Measurements from ENCODE around the gene PITPNM1. TPM values are rescaled to one million over a fixed set of nuclear protein-coding genes. Genes with fewer than 3 reads are reported as not detected.

The PITPNM1 gene
- total RNA-seq, 3 donors from 2014 or later (not counting 1 experiment from before 2014, with no cell fraction given): 99.9 to 135 (median 123) TPM

- Histone ChIP-seq H3K4me1 (ENCODE audit: control insufficient read depth, insufficient read depth, low read length) (no peaks in the 10 kb centered on the region), H3K9me3 (ENCODE audit: control insufficient read depth, insufficient read depth, low read length) (no peaks in the 10 kb centered on the region), H3K27me3 (ENCODE audit: control insufficient read depth, insufficient read depth, low read length) (no peaks in the 10 kb centered on the region), H3K4me3 (ENCODE audit: low read length) (no peak overlapping the region), H3K36me3 (ENCODE audit: control insufficient read depth, insufficient read depth, low read length) (no peaks in the 10 kb centered on the region), H3K27ac (ENCODE audit: low read length) (no peak overlapping the region)
- no peaks in the 10 kb centered on the region for H3K36me3 Mint-ChIP-seq
- TF ChIP-seq, protein P1, sequence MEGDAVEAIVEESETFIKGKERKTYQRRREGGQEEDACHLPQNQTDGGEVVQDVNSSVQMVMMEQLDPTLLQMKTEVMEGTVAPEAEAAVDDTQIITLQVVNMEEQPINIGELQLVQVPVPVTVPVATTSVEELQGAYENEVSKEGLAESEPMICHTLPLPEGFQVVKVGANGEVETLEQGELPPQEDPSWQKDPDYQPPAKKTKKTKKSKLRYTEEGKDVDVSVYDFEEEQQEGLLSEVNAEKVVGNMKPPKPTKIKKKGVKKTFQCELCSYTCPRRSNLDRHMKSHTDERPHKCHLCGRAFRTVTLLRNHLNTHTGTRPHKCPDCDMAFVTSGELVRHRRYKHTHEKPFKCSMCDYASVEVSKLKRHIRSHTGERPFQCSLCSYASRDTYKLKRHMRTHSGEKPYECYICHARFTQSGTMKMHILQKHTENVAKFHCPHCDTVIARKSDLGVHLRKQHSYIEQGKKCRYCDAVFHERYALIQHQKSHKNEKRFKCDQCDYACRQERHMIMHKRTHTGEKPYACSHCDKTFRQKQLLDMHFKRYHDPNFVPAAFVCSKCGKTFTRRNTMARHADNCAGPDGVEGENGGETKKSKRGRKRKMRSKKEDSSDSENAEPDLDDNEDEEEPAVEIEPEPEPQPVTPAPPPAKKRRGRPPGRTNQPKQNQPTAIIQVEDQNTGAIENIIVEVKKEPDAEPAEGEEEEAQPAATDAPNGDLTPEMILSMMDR (IDR thresholded peaks at IDR 0.05): no peak
- H3K9me3 Mint-ChIP-seq: no peaks in the 10 kb centered on the region
- peaks cover 0 to 5% of the 10 kb centered on the region in 2 donors for H3K27me3 Mint-ChIP-seq (ENCODE audit: low read depth in 2 of 2)
- no peak overlapping the region for H3K27ac Mint-ChIP-seq
- DNase-seq (no peak), ATAC-seq (no peak)
- WGBS (ENCODE audit: insufficient coverage): 85% methylated on average over 25 of the region's 25 CpGs
- H3K4me1 Mint-ChIP-seq: no peaks in the 10 kb centered on the region
- no peak overlapping the region for H3K4me3 Mint-ChIP-seq
- intact Hi-C loops (cut with micrococcal nuclease): no loop called here
Measured at GRCh38 chr11:67523556-67524479, 18.7 kb upstream of the PITPNM1 start.

DNA sequence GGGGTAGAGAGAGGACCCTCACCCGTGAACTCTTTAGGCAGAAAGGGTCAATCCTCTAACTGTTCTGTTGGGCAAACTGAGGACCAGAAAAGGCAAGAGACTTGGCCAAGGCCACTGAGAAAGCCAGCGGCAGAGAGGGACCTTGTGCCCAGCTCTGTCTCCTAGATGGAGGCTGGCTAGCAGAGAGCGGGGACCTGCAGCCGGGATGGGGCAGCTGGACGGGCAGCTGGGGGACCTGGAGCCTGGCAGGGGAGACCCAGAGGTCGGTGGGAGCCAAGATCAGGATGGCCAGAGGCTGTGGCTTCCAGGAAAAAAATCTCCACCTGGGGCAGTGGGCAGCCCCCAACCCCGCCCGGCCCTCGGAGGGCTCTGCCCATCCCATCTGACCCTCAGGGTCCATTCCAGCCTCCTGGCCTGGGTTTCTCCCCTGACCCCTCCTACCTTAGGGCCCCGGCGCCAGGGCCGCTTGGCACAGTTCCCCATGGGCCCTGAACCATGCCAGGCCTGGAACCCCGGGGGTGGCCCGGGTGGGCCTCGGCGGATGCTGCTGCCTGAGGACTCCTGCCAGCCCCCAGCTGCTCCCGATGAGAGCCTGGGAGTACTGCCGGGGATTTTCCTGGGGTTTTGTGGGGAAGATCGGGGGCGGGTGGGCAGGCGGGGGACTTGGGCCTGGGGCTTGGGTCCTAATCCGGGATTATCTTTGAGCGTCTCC, 17.8 kb upstream of the PITPNM1 start, which contains the start of gene CABP2:
CABP2 (minus strand) TSS at position 603 of the 712 bp plus-strand sequence; CDS start at position 483, 120 bp downstream.
- WGBS (ENCODE audit: insufficient coverage): 90% methylated on average over 23 of the region's 23 CpGs

DNA sequence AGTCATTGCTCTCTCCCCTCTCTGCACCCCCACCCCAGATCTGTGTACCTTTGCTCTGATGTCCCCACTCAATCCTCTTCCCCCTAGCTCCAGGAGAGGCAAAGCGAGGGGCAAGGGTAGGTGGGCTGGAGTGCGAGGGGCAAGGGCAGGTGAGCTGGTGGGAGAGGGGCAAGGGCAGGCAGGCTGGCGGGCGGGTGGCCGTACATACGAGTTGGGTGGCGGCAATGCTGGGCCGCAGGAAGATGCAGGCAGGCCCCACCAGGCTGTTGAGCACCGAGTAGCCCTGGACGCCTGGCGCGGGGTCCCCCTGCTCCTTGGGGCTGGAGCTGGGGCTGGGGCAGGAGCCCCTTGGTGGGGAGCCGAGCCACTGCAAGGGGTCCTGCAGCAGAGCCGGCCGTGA, 17.2 kb upstream of the PITPNM1 start:
- no peaks in the 10 kb centered on the region for H3K4me1 Mint-ChIP-seq
- peaks cover 0 to 2% of the 10 kb centered on the region in 2 donors for H3K27me3 Mint-ChIP-seq (ENCODE audit: low read depth in 2 of 2)
- no peaks in the 10 kb centered on the region for H3K27me3 ChIP-seq (ENCODE audit: control insufficient read depth, insufficient read depth, low read length)
- 92% methylated on average over 15 of the region's 15 CpGs for WGBS (ENCODE audit: insufficient coverage)
- H3K4me3 ChIP-seq (ENCODE audit: low read length): no peak overlapping the region
- TF ChIP-seq, protein P1 (IDR thresholded peaks at IDR 0.05): no peak
- no peaks in the 10 kb centered on the region for H3K4me1 ChIP-seq (ENCODE audit: control insufficient read depth, insufficient read depth, low read length)
- no peaks in the 10 kb centered on the region for H3K36me3 Mint-ChIP-seq
- no peak overlapping the region for H3K27ac ChIP-seq (ENCODE audit: low read length)
- no peak overlapping the region for H3K4me3 Mint-ChIP-seq
- intact Hi-C loops (cut with micrococcal nuclease): no loop called here
- ATAC-seq (no peak), DNase-seq (no peak)
- H3K36me3 ChIP-seq (ENCODE audit: control insufficient read depth, insufficient read depth, low read length): no peaks in the 10 kb centered on the region
- no peaks in the 10 kb centered on the region for H3K9me3 ChIP-seq (ENCODE audit: control insufficient read depth, insufficient read depth, low read length)
- H3K9me3 Mint-ChIP-seq: no peaks in the 10 kb centered on the region
- no peak overlapping the region for H3K27ac Mint-ChIP-seq

More for the DNA sequence above, 17.8 kb upstream of the PITPNM1 start, which contains the start of gene CABP2:
- Mint-ChIP-seq H3K36me3 (no peaks in the 10 kb centered on the region), H3K4me1 (no peaks in the 10 kb centered on the region), H3K27ac (no peak within 1 kb of the TSS), H3K27me3 (ENCODE audit: low read depth in 2 of 2) (peaks cover 0 to 5% of the 10 kb centered on the region in 2 donors), H3K4me3 (no peak within 1 kb of the TSS), H3K9me3 (no peaks in the 10 kb centered on the region)
- H3K36me3 ChIP-seq (ENCODE audit: control insufficient read depth, insufficient read depth, low read length): no peaks in the 10 kb centered on the region
- no peaks in the 10 kb centered on the region for H3K9me3 ChIP-seq (ENCODE audit: control insufficient read depth, insufficient read depth, low read length)
- no peak within 1 kb of the TSS for H3K27ac ChIP-seq (ENCODE audit: low read length)
- TF ChIP-seq, protein P1 (IDR thresholded peaks at IDR 0.05): no peak
- DNase-seq: no peak
- H3K4me1 ChIP-seq (ENCODE audit: control insufficient read depth, insufficient read depth, low read length): no peaks in the 10 kb centered on the region
- intact Hi-C loops (cut with micrococcal nuclease): no loop called here
- H3K4me3 ChIP-seq (ENCODE audit: low read length): no peak within 1 kb of the TSS
- no peaks in the 10 kb centered on the region for H3K27me3 ChIP-seq (ENCODE audit: control insufficient read depth, insufficient read depth, low read length)
- ATAC-seq: no peak
